ACC112 (cell line): ENCODE results near the gene CD22.
"Not testable (repeated sequence)": the region's sequence is repeated elsewhere in the genome, so short reads cannot be mapped to it uniquely, and the experiment has no call there.

Experiments
- H2AFZ ChIP-seq: fragments of 200-600 bp; sonication (generic); one replicate; pipeline ENCODE4 v1.6.0; 2017; ENCODE audit warnings: antibody characterized with exemption, low read length; ENCODE audit not compliant: unreplicated experiment
- H3K27ac ChIP-seq: fragments of 200-600 bp; sonication (generic); 2 replicates; pipeline ENCODE4 v1.5.1; 2014; ENCODE audit warnings: low read depth, mild to moderate bottlenecking, antibody characterized with exemption, low read length, moderate library complexity
- H3K27me3 ChIP-seq: fragments of 200-600 bp; sonication (generic); 2 replicates; pipeline ENCODE4 v1.6.1; 2014; ENCODE audit warnings: mild to moderate bottlenecking, antibody characterized with exemption, low read length, moderate library complexity, mixed read lengths; ENCODE audit not compliant: insufficient read depth
- H3K36me3 ChIP-seq: fragments of 200-600 bp; sonication (generic); 2 replicates; pipeline ENCODE4 v1.6.1; 2016; ENCODE audit warnings: mild to moderate bottlenecking, antibody characterized with exemption, low read length, moderate library complexity, mixed read lengths; ENCODE audit not compliant: insufficient read depth
- H3K4me1 ChIP-seq: fragments of 200-600 bp; sonication (generic); one replicate; pipeline ENCODE4 v1.6.1; 2016; ENCODE audit warnings: low read length, mixed read lengths; ENCODE audit not compliant: insufficient read depth, unreplicated experiment, control insufficient read depth
- H3K4me3 ChIP-seq: fragments of 200-600 bp; sonication (generic); 2 replicates; pipeline ENCODE4 v1.5.1; 2014; ENCODE audit warnings: mild to moderate bottlenecking, low read depth, low read length
- H3K79me2 ChIP-seq: fragments of 200-600 bp; sonication (generic); one replicate; pipeline ENCODE4 v1.6.0; 2016; ENCODE audit warnings: low read length; ENCODE audit not compliant: control insufficient read depth, unreplicated experiment, insufficient read depth

Gene CD22

DNA sequence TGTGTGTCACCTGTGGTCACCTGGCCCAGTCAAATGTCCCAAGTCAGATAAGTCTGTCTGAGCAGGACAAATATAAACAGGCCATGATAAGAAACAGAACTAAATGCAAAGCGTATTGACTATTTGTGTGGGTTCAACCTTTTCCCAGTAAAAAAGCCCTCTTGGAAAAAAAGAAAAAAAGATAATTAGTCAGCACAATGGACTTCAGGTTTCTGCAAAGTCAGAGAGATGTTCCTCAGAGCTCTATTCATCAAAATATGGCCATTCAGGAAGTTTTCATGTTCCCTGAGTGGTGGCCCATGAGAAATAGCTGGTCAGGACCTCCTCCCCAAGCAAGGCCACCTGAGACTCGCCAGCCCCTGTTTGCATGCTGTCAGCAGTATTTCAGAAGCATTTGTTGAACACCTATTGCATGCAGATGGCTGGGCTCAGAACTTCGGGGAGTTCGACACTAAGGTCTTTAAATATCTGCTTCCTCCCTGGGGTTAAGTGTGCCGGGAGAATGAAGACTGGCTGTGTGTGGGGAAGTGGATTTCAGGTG lies 32.0 kb downstream of the CD22 start:
- H3K4me3 ChIP-seq = no peak overlapping the region
- H3K79me2 ChIP-seq = no peaks in the 10 kb centered on the region
- H3K27ac ChIP-seq = no peak overlapping the region
- H2AFZ ChIP-seq = no peak overlapping the region
- no peaks in the 10 kb centered on the region for H3K36me3 ChIP-seq
- H3K4me1 ChIP-seq = peaks cover 4% of the 10 kb centered on the region
- 0 out of 2 replicates have a peak, but pooled peaks cover 2% of the 10 kb centered on the region for H3K27me3 ChIP-seq

DNA sequence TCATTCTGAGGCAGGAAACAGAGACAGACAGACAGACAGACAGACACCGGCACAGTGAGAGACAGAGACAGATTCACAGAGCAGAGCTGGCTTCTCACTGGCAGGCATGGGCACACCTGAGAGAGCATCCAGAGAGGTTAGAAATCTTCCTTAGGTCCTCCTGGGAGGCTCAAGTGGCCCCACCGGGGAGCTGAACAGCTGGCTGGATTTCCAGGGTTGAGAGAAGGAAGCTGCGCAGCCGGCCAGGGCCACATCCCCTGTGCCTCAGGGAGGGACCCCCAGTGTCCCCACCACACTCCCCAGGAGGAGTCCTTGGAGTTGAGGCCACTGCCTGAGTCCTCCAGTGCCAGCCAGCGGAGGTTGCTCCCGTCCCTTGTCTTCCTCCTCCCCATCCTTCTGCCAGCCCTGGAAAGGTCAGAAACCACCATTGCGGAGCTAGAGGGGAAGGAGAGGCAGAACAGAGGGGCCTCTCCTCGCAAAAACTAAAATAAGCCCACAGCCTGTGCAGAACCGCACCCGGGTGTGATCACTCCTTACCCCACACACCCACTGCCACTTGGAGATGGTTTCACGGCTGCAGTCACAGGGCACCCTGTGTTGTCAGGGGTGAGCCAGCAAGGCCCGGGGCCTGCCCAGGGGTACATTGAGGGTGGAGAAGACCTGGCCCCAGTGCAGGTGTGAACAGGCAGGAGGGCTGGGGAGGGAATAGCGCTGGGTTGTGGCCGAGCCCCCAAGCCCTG lies 33.4 kb downstream of the CD22 start:
- H3K36me3 ChIP-seq = no peaks in the 10 kb centered on the region
- no peak overlapping the region for H2AFZ ChIP-seq
- H3K79me2 ChIP-seq = no peaks in the 10 kb centered on the region
- no peak overlapping the region for H3K4me3 ChIP-seq
- peaks cover 4% of the 10 kb centered on the region for H3K4me1 ChIP-seq
- H3K27ac ChIP-seq = no peak overlapping the region
- H3K27me3 ChIP-seq = 0 out of 2 replicates have a peak, but pooled peaks cover 9% of the 10 kb centered on the region

- H3K4me3 ChIP-seq = no peak overlapping the region
- no peak overlapping the region for H2AFZ ChIP-seq
- no peaks in the 10 kb centered on the region for H3K79me2 ChIP-seq
- no peak overlapping the region for H3K27ac ChIP-seq
- peaks cover 2% of the 10 kb centered on the region for H3K4me1 ChIP-seq
- H3K36me3 ChIP-seq = no peaks in the 10 kb centered on the region
- H3K27me3 ChIP-seq = 0 out of 2 replicates have a peak, but pooled peaks cover 9% of the 10 kb centered on the region
Observed at GRCh38 chr19:35363001-35363590, 34.1 kb downstream of the CD22 start.

DNA sequence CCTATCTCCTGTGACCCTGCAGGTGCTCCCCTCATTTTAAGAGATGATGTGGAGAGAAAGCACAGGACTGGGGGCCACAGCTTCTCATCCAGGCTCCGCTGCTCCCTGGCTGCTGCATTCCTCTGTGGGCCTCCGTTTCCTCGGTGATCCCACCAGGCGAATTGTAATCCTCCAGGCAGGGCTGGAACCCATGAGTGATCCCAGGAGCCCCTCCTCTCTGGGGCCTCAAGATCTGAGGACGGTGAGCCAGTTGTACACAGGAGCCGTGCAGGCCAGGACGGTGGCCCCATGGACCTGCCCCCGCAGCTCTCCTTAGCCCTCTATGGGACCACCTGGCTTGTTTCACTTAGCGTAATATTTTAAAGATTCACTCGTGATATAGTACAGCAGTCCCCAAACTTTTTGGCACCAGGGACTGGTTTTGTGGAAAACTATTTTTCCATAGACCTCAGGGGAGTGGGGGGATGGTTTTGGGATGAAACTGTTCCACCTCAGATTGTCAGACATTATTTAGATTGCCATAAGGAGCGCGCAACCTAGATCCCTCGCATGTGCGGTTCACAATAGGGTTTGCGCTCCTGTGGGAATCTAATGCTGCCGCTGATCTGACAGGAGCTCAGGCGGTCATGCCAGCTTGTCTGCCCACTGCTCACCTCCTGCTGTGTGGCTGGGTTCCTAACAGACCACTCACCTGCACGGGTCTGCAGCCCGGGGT lies 34.9 kb downstream of the CD22 start:
- Histone ChIP-seq H3K4me3 (no peak overlapping the region), H3K4me1 (no peaks in the 10 kb centered on the region), H3K36me3 (no peaks in the 10 kb centered on the region), H2AFZ (no peak overlapping the region), H3K27ac (no peak overlapping the region), H3K79me2 (no peaks in the 10 kb centered on the region), H3K27me3 (peaks cover 9% of the 10 kb centered on the region; the same call in 1 of the 2 replicates)

DNA sequence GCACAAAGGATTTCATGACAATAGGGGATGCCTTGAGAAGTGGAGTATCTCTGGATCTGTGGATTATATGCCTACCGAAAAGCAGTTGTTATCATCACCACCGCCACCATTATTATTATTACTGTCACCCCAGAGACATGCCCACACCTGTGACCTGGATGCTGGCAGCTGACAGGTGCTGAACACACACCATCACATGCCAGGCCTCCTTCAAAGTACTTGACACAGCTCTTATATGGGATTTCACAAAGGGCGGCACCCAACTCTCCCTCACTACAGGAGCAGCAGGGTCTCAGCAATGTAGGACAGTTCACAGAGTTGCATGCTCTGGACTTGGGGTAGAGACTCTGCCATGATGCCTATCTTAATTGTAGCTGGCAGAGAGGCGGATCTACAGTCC lies 36.3 kb downstream of the CD22 start:
- no peaks in the 10 kb centered on the region for H3K36me3 ChIP-seq
- no peak overlapping the region for H3K27ac ChIP-seq
- H3K79me2 ChIP-seq = no peaks in the 10 kb centered on the region
- H3K27me3 ChIP-seq = peaks cover 14% of the 10 kb centered on the region; the same call in 1 of the 2 replicates
- H2AFZ ChIP-seq = no peak overlapping the region
- no peak overlapping the region for H3K4me3 ChIP-seq
- H3K4me1 ChIP-seq = no peaks in the 10 kb centered on the region

DNA sequence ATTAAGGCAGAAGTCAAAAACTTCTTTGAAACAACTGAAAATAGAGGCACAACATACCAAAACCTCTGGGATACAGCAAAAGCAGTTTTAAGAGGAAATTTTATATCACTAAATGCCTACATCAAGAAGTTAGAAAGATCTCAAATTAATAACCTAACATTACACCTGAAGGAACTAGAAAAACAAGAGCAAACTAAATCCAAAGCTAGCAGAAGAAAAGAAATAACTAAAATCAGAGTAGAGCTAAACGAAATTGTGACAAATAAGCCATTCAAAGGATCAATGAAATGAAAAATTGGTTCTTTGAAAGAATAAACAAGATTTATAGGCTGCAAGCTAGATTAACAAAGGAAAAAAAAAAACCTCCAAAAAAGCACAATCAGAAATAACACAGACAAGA lies 39.4 kb downstream of the CD22 start:
- Histone ChIP-seq H3K4me1 (no peaks in the 10 kb centered on the region), H3K27ac (no peak overlapping the region), H2AFZ (no peak overlapping the region), H3K79me2 (no peaks in the 10 kb centered on the region), H3K4me3 (no peak overlapping the region), H3K36me3 (no peaks in the 10 kb centered on the region), H3K27me3 (peaks cover 14% of the 10 kb centered on the region; the same call in 1 of the 2 replicates)

GRCh38 chr19:35369522-35369921 lies 40.5 kb downstream of the CD22 start:
- H3K4me3 ChIP-seq = no peak overlapping the region
- no peak overlapping the region for H2AFZ ChIP-seq
- peaks cover 14% of the 10 kb centered on the region; the same call in 1 of the 2 replicates for H3K27me3 ChIP-seq
- H3K36me3 ChIP-seq = no peaks in the 10 kb centered on the region
- no peaks in the 10 kb centered on the region for H3K4me1 ChIP-seq
- no peak overlapping the region for H3K27ac ChIP-seq
- no peaks in the 10 kb centered on the region for H3K79me2 ChIP-seq

- Histone ChIP-seq H3K27ac (no peak within 1 kb of the TSS), H3K27me3 (peaks cover 14% of the 10 kb centered on the region; the same call in 1 of the 2 replicates), H3K4me1 (no peaks in the 10 kb centered on the region), H3K79me2 (no peaks in the 10 kb centered on the region), H3K36me3 (no peaks in the 10 kb centered on the region), H3K4me3 (no peak within 1 kb of the TSS), H2AFZ (no peak within 1 kb of the TSS)
Observed at GRCh38 chr19:35370722-35371121, 41.7 kb downstream of the CD22 start, which contains the start of gene GPR42. TSS of gene GPR42 (plus strand) at chr19:35371068. CDS start at chr19:35371360, 292 bp downstream.

DNA sequence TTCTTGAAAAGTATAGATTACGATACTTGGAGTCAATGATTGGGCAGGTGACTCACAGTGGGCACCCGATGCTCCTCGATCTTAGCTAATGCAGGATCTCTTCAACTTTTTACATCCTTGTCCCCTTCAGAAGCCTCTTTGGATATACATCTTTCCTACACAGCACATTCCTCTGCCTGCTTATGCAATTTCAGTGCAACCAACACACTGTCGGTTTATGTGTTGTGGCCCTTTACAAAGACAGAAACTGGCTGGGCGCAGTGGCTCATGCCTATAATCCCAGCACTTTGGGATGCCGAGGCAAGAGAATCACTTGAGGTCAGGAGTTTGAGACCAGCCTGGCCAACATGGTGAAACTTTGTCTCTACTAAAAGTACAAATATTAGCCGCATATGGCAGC lies 44.5 kb downstream of the CD22 start:
- Histone ChIP-seq H3K4me3 (no peak overlapping the region), H3K79me2 (no peaks in the 10 kb centered on the region), H3K4me1 (no peaks in the 10 kb centered on the region), H2AFZ (no peak overlapping the region), H3K27ac (no peak overlapping the region), H3K27me3 (peaks cover 6% of the 10 kb centered on the region), H3K36me3 (no peaks in the 10 kb centered on the region)

GRCh38 chr19:35374031-35374430 lies 45.0 kb downstream of the CD22 start:
- not testable (repeated sequence) for H3K36me3 ChIP-seq, H3K27ac ChIP-seq, H2AFZ ChIP-seq, H3K4me3 ChIP-seq, H3K27me3 ChIP-seq, H3K79me2 ChIP-seq, H3K4me1 ChIP-seq
